Muscle layer of duodenum (tissue), 2 donors: ENCODE measurements around the gene MARCHF9.

Experiments
- H3K27ac ChIP-seq: one replicate; pipeline ENCODE4 v1.7.0; 2013; ENCODE audit warnings: mild to moderate bottlenecking, low read length
- H3K27me3 ChIP-seq: one replicate; pipeline ENCODE4 v1.7.0; 2013; ENCODE audit warnings: low read depth, mild to moderate bottlenecking, control low read depth, low read length
- H3K36me3 ChIP-seq, 2 donors: one replicate each; pipeline ENCODE4 v1.7.0; 2013; ENCODE audit warnings: low read length in 2 of 2, control low read depth in 1 of 2, mild to moderate bottlenecking in 1 of 2; ENCODE audit not compliant: insufficient read depth in 2 of 2, control insufficient read depth in 1 of 2
- H3K4me1 ChIP-seq, 2 donors: one replicate each; pipeline ENCODE4 v1.7.0; 2013; ENCODE audit warnings: low read length in 2 of 2, mild to moderate bottlenecking in 2 of 2, control low read depth in 1 of 2, moderate library complexity in 1 of 2; ENCODE audit not compliant: insufficient read depth in 2 of 2, control insufficient read depth in 1 of 2
- H3K4me3 ChIP-seq, 2 donors: one replicate each; pipeline ENCODE4 v1.7.0; 2013; ENCODE audit warnings: low read length in 2 of 2, low read depth in 1 of 2, mild to moderate bottlenecking in 1 of 2
- H3K9me3 ChIP-seq, 2 donors: one replicate each; pipeline ENCODE4 v1.7.0; 2013; ENCODE audit warnings: low read length in 2 of 2, control low read depth in 1 of 2, mild to moderate bottlenecking in 1 of 2; ENCODE audit not compliant: control insufficient read depth in 1 of 2
- donor health status: healthy.

The MARCHF9 gene

DNA sequence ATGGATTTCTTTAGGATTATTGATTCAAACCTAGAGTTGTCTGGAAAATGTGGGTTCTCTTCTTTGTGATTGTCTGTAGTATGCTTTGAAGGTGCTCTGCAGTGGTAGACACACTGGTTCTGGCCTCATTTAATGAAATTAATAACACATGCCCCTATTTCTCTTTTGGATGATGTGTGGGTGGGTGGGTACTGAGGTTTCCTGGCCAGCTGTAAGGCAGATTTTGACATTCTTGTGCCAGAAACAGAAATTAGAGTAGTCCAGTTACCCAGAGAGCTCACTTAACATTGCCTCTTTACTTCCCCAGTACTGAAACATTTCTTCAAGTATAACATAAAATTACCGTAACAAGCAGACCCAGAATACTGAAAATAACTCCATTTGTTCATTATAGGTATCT lies 42.1 kb downstream of the MARCHF9 start:
- no peaks in the 10 kb centered on the region for H3K4me1 ChIP-seq
- no peaks in the 10 kb centered on the region for H3K27me3 ChIP-seq
- no peak overlapping the region for H3K4me3 ChIP-seq
- no peaks in the 10 kb centered on the region for H3K9me3 ChIP-seq
- no peak overlapping the region for H3K27ac ChIP-seq
- H3K36me3 ChIP-seq = peaks cover 48 to 86% of the 10 kb centered on the region in 2 donors

GRCh38 chr12:57797933-57798332 lies 43.0 kb downstream of the MARCHF9 start:
- peaks cover 49 to 86% of the 10 kb centered on the region in 2 donors for H3K36me3 ChIP-seq
- H3K4me1 ChIP-seq = no peaks in the 10 kb centered on the region
- H3K9me3 ChIP-seq = no peaks in the 10 kb centered on the region
- no peak overlapping the region for H3K27ac ChIP-seq
- no peaks in the 10 kb centered on the region for H3K27me3 ChIP-seq
- H3K4me3 ChIP-seq = no peak overlapping the region

DNA sequence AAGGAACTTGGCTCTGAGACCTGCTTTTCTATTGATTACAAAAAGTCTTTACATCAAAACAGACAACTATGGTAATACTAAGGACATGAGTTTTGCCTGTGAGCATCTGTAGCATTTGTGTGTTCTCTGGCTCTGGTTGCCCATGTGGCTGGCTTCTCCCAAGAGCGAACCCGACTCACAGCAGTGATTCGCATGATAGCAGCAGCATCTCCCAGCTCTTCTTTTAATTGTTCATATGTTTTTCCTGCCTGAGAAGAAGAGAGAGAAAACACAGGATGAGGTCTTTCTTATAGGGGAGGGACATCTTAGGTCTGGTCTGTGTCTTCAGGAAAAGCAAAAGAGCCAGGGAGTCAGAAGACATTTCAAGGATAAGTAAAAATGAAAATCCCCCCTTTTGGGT lies 46.1 kb downstream of the MARCHF9 start:
- peaks cover 0 to 3% of the 10 kb centered on the region in 2 donors for H3K4me1 ChIP-seq
- no peaks in the 10 kb centered on the region for H3K27me3 ChIP-seq
- H3K4me3 ChIP-seq = no peak overlapping the region
- no peaks in the 10 kb centered on the region for H3K9me3 ChIP-seq
- no peak overlapping the region for H3K27ac ChIP-seq
- H3K36me3 ChIP-seq = peaks cover 45 to 65% of the 10 kb centered on the region in 2 donors

DNA sequence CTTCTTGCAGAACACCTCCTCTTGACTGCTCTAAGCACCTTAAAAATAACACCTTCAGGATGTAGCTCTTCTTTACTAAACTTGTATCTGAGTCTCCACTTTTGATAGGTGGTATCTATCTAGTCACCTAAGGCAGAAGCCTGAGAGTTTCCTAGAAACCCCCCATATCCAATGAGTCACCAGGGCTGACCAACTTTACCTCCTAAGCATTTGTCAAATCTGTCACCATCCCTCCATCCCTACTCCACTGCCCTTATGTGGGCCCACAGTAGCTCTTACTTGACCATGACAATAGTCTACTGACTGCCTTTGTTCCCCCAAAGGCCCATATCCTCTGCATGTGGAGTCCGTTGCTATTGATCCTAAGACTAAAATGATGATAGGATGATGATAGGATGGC lies 47.7 kb downstream of the MARCHF9 start:
- Histone ChIP-seq H3K4me1 (peaks cover 0 to 3% of the 10 kb centered on the region in 2 donors), H3K27ac (no peak overlapping the region), H3K4me3 (no peak overlapping the region), H3K36me3 (peaks cover 31 to 64% of the 10 kb centered on the region in 2 donors), H3K9me3 (no peaks in the 10 kb centered on the region), H3K27me3 (no peaks in the 10 kb centered on the region)

- peaks cover 37 to 67% of the 10 kb centered on the region in 2 donors for H3K36me3 ChIP-seq
These were observed 48.5 kb downstream of the MARCHF9 start for GRCh38 chr12:57803319-57803893.

DNA sequence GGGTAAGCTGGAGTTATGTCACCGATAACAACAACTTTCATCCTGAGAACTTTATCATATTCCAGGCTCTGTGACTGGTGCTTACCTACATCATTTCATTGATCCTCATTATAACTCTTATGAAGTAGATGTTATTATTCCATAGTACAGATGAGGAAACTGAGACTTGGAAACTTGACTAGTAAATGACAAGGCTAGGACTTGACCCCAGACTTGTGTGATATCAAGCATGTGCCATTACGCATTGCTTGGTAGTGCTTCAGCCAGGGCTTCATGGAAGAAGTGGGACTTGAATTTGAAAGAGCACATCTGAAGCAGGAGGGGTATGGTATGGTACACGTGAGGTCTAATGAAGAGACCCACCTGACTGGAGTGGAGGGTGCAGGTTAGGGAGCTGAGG lies 51.8 kb downstream of the MARCHF9 start:
- H3K27me3 ChIP-seq = no peaks in the 10 kb centered on the region
- H3K4me1 ChIP-seq = peaks cover 0 to 3% of the 10 kb centered on the region in 2 donors
- peaks cover 43 to 66% of the 10 kb centered on the region in 2 donors for H3K36me3 ChIP-seq
- H3K27ac ChIP-seq = no peak overlapping the region
- no peaks in the 10 kb centered on the region for H3K9me3 ChIP-seq
- H3K4me3 ChIP-seq = no peak overlapping the region

More at GRCh38 chr12:57803319-57803893, 48.5 kb downstream of the MARCHF9 start:
- no peaks in the 10 kb centered on the region for H3K27me3 ChIP-seq
- H3K27ac ChIP-seq = no peak overlapping the region
- H3K4me3 ChIP-seq = no peak overlapping the region
- no peaks in the 10 kb centered on the region for H3K9me3 ChIP-seq
- H3K4me1 ChIP-seq = peaks cover 0 to 3% of the 10 kb centered on the region in 2 donors

GRCh38 chr12:57807285-57807684 lies 52.4 kb downstream of the MARCHF9 start:
- H3K27ac ChIP-seq = no peak overlapping the region
- H3K9me3 ChIP-seq = no peaks in the 10 kb centered on the region
- peaks cover 42 to 60% of the 10 kb centered on the region in 2 donors for H3K36me3 ChIP-seq
- no peak overlapping the region for H3K4me3 ChIP-seq
- no peaks in the 10 kb centered on the region for H3K27me3 ChIP-seq
- H3K4me1 ChIP-seq = peaks cover 0 to 3% of the 10 kb centered on the region in 2 donors

DNA sequence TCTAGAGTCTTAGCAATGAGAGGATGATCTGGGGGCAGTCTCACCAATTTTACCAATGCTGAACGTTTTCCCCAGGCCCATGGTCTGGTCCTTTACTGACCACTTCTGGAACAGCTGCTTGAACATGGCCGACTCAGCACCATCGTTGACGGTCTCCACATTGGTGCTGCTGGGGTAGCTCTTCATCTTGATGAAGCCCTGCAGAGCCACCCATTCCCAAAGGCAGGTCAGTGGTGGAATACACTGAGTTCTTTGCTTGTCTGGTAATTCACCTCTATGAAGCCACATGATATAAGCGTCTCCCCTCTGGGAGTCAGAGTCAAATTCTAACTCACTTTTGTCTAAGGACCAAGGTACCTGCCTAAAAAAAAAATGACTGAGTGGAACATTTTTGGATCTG lies 53.4 kb downstream of the MARCHF9 start:
- Histone ChIP-seq H3K4me3 (no peak overlapping the region), H3K27ac (no peak overlapping the region), H3K27me3 (no peaks in the 10 kb centered on the region), H3K4me1 (peaks cover 0 to 3% of the 10 kb centered on the region in 2 donors), H3K9me3 (no peaks in the 10 kb centered on the region), H3K36me3 (peaks cover 33 to 57% of the 10 kb centered on the region in 2 donors)

DNA sequence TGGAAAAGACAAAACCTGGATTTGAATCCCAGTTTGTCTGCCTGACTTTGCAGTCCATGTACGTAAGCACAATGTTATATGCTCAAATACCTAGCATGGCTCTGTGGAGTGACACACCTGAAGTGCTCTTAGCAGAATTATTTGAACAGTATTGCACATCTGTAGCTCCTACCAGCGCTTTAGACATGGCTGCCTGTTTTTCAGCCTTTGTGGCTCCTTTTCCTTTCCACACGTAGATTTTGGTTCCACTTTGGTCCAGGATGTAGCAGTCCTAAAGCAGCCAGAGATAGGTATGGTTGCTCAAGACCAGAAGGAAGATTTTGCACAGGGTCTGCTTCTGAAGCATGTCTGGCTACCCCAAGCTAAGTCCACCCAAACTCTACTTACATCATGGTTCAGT lies 54.5 kb downstream of the MARCHF9 start:
- no peak overlapping the region for H3K4me3 ChIP-seq
- no peak overlapping the region for H3K27ac ChIP-seq
- H3K4me1 ChIP-seq = peaks cover 0 to 2% of the 10 kb centered on the region in 2 donors
- H3K36me3 ChIP-seq = peaks cover 28 to 57% of the 10 kb centered on the region in 2 donors
- no peaks in the 10 kb centered on the region for H3K27me3 ChIP-seq
- no peaks in the 10 kb centered on the region for H3K9me3 ChIP-seq
